Tibial artery (tissue), 4 donors: ENCODE data around the gene DYNC1LI1.
"Not testable (repeated sequence)": the region's sequence is repeated elsewhere in the genome, so short reads cannot be mapped to it uniquely, and the experiment has no call there.

Experiments
- DNase-seq, 2 donors: peaks; one replicate each; pipeline ENCODE4 v3.0.0-alpha.2; 2019
- H3K27ac ChIP-seq, 2 donors: fragments of 200-600 bp; sonication (generic) in 1 of 2; 1 replicate in 1 of 2; 2 replicates in 1 of 2; pipeline ENCODE4 v1.5.1; 2018 to 2019; ENCODE audit warnings: mild to moderate bottlenecking in 1 of 2
- H3K27me3 ChIP-seq, 2 donors: fragments of 200-600 bp; sonication (generic) in 1 of 2; one replicate each; pipeline versions ENCODE4 v1.5.1 to v1.6.0; 2016 to 2019
- H3K36me3 ChIP-seq, 3 donors: fragments of 200-600 bp; sonication (generic) in 2 of 3; one replicate each; pipeline ENCODE4 v1.5.1; 2016 to 2019; ENCODE audit warnings: mild to moderate bottlenecking in 2 of 3
- H3K4me1 ChIP-seq, 4 donors: fragments of 200-600 bp; sonication (generic) in 2 of 4; 1 replicate in 3 of 4; 2 replicates in 1 of 4; pipeline ENCODE4 v1.5.1; 2016 to 2019
- H3K4me3 ChIP-seq, 2 donors: fragments of 200-600 bp; sonication (generic) in 1 of 2; 1 replicate in 1 of 2; 2 replicates in 1 of 2; pipeline ENCODE4 v1.5.1; 2018 to 2019; ENCODE audit warnings: mild to moderate bottlenecking in 2 of 2
- H3K9me3 ChIP-seq, 3 donors: fragments of 200-600 bp; sonication (generic) in 1 of 3; one replicate each; pipeline ENCODE4 v1.5.1; 2016 to 2019
- intact Hi-C: fragments of 100-400 bp; cut with DNase I; formaldehyde crosslinking; loops from one replicate; pipeline ENCODE4 v1.15.0; 2023; ENCODE audit warnings: low total_unique reads
- TF ChIP-seq, protein P1 (sequence below), 2 experiments: fragments of 200-600 bp in 1 of 2; fragments of 450-650 bp in 1 of 2; IDR thresholded peaks; one replicate each; pipeline ENCODE4 v1.5.1; 2017 to 2019; ENCODE audit warnings: antibody characterized with exemption in 2 of 2, mild to moderate bottlenecking in 1 of 2, moderate library complexity in 1 of 2

DYNC1LI1 gene

DNA sequence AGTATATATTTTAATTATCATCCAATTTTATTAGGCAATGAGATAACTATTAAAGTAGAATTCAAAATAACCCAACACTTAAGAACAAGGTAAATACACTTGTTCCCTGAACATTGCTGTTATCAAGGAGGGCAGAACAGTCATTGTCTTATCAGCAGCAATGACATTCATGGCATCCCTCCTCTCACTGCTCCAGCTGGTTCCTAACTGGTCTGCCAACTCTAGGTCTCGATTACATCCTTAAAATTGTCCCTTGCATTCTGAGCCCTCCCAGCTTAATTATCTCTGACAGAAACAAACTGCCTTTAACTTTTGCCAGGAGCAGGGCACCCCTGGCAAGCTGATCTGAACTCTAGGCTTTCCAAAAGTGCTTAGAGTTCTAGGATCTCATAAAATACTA lies 14.0 kb upstream of the DYNC1LI1 start:
- Histone ChIP-seq H3K36me3 (no peaks in the 10 kb centered on the region), H3K27ac (no peak overlapping the region), H3K4me1 (no peaks in the 10 kb centered on the region), H3K4me3 (no peak overlapping the region), H3K27me3 (no peaks in the 10 kb centered on the region), H3K9me3 (no peaks in the 10 kb centered on the region)
- intact Hi-C loops, result loop anchor here (5.0 kb wide), 1 partner anchor 152 kb away; no protein-coding TSS in a partner anchor
- no peak for DNase-seq
- TF ChIP-seq, protein P1, sequence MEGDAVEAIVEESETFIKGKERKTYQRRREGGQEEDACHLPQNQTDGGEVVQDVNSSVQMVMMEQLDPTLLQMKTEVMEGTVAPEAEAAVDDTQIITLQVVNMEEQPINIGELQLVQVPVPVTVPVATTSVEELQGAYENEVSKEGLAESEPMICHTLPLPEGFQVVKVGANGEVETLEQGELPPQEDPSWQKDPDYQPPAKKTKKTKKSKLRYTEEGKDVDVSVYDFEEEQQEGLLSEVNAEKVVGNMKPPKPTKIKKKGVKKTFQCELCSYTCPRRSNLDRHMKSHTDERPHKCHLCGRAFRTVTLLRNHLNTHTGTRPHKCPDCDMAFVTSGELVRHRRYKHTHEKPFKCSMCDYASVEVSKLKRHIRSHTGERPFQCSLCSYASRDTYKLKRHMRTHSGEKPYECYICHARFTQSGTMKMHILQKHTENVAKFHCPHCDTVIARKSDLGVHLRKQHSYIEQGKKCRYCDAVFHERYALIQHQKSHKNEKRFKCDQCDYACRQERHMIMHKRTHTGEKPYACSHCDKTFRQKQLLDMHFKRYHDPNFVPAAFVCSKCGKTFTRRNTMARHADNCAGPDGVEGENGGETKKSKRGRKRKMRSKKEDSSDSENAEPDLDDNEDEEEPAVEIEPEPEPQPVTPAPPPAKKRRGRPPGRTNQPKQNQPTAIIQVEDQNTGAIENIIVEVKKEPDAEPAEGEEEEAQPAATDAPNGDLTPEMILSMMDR (IDR thresholded peaks at IDR 0.05), result no peak

- TF ChIP-seq, protein P1 (IDR thresholded peaks at IDR 0.05), result no peak
- H3K27me3 ChIP-seq, result no peaks in the 10 kb centered on the region
- intact Hi-C loops, result loop anchor here (5.0 kb wide), 1 partner anchor 151 kb away; no protein-coding TSS in a partner anchor
- H3K4me3 ChIP-seq, result no peak overlapping the region
- H3K27ac ChIP-seq, result no peak overlapping the region
- no peak for DNase-seq
- H3K4me1 ChIP-seq, result no peaks in the 10 kb centered on the region
- H3K36me3 ChIP-seq, result no peaks in the 10 kb centered on the region
- H3K9me3 ChIP-seq, result no peaks in the 10 kb centered on the region
Measured at GRCh38 chr3:32583708-32584107, 13.1 kb upstream of the DYNC1LI1 start.

GRCh38 chr3:32578669-32579068 lies 8.0 kb upstream of the DYNC1LI1 start:
- H3K4me1 ChIP-seq, result peaks cover 0 to 14% (median 10%) of the 10 kb centered on the region in 4 donors
- intact Hi-C loops, result loop anchor here (10.0 kb wide), 2 partner anchors 74 to 106 kb away; partner anchors contain the start of genes CMTM6 and CNOT10
- not testable (repeated sequence) for H3K9me3 ChIP-seq, H3K27ac ChIP-seq, DNase-seq, H3K4me3 ChIP-seq, H3K36me3 ChIP-seq, H3K27me3 ChIP-seq

DNA sequence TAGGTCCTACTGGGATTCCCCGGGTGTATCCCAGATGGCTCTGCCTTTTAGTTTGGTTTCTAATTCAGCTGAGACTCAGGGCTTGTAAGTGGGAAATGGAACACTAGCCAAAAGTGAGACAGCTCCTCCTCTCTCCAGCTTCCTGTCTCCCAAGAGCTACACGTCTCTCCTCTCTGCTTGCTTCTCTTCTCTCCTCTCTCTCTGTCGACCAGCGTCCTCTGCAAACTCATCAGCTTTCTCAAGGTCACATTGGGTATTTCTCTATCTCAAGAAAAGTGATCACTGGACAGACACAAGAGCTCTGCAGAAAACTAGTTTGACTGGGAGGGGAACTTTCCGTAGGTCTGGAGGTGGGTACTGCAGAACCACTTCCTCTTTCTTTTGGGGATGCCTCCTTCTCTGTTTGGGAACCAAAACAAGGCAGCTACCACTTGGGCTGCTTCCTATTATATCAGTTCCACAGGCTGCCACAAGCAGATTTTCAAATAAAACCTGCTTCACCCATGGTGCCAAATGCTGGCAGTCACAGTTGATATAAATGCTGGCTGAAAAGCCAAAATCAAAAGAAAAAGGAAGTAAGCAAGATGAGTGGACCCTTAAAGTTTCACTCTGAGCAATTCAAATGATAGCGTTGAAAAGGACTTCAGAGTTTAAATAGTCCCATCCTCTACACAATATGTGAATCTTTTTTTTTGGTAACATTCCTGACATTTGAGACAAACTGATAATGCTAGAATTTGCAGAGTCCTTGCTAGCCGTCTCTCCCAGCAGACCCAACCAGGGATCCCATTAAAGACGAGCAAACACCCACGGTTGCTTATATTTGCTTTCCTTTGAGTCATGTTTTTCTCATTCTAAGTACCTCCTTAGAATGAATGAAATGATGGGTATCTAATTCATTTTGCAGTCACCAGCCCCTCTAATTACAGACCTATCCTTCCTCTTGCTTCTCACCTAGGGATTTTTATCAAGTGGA lies 7.2 kb upstream of the DYNC1LI1 start:
- no peaks in the 10 kb centered on the region for H3K27me3 ChIP-seq
- peak overlapping the region; percentile 44 to 46 for H3K27ac ChIP-seq
- DNase-seq, result no peak
- intact Hi-C loops, result loop anchor here (10.0 kb wide), 2 partner anchors 73 to 107 kb away; partner anchors contain the start of genes CMTM6 and CNOT10
- no peaks in the 10 kb centered on the region for H3K36me3 ChIP-seq
- no peaks in the 10 kb centered on the region for H3K9me3 ChIP-seq
- H3K4me3 ChIP-seq, result peak overlapping the region; percentile 19 to 28
- TF ChIP-seq, protein P1 (IDR thresholded peaks at IDR 0.05), result no peak
- H3K4me1 ChIP-seq, result peaks cover 0 to 14% (median 10%) of the 10 kb centered on the region in 4 donors

GRCh38 chr3:32577174-32577573 lies 6.5 kb upstream of the DYNC1LI1 start:
- Histone ChIP-seq H3K27me3 (no peaks in the 10 kb centered on the region), H3K27ac (peak overlapping the region; percentile 44 to 46), H3K36me3 (no peaks in the 10 kb centered on the region), H3K4me1 (peaks cover 0 to 16% (median 10%) of the 10 kb centered on the region in 4 donors), H3K4me3 (peak overlapping the region in 1 of 2 donors; percentile 28), H3K9me3 (no peaks in the 10 kb centered on the region)
- TF ChIP-seq, protein P1 (IDR thresholded peaks at IDR 0.05), result no peak
- no peak for DNase-seq
- intact Hi-C loops, result loop anchor here (10.0 kb wide), 2 partner anchors 72 to 108 kb away; partner anchors contain the start of genes CMTM6 and CNOT10
